PC-9 (cell line): ENCODE results near the gene PRRT1B. TPM values are rescaled to one million over a fixed set of nuclear protein-coding genes. Genes with fewer than 3 reads are reported as not detected.

ENCODE experiments used
- BruUV-seq: library from RNA; stranded (reverse); fragments of 400-500 nt; replicated peaks from 2 replicates; lab custom pipeline; 2021; lab: Mats Ljungman, UMichigan
- CTCF ChIA-PET: fragments of 300-600 bp; sonication (Branson Sonifier 250); formaldehyde crosslinking; loops from one replicate; lab custom pipeline; 2022; ENCODE audit warnings: antibody characterized with exemption; lab: Charles Lee
- POLR2A ChIA-PET: fragments of 300-600 bp; sonication (Branson Sonifier 250); formaldehyde crosslinking; loops from one replicate; lab custom pipeline; 2022; ENCODE audit warnings: antibody characterized with exemption; ENCODE audit not compliant: unreplicated experiment; lab: Charles Lee
- DNase-seq, 2 experiments: peaks; one replicate each; pipeline versions ENCODE4 v3.0.0 to v3.0.0-alpha.2; 2015 to 2022; ENCODE audit warnings: mixed read lengths in 1 of 2
- H2AFZ ChIP-seq: fragments of 200-600 bp; sonication (generic); 2 replicates; pipeline ENCODE4 v1.8.1; 2017; ENCODE audit warnings: antibody characterized with exemption
- H3F3A ChIP-seq: fragments of 200-600 bp; sonication (generic); 2 replicates; pipeline ENCODE4 v1.8.1; 2017; ENCODE audit warnings: antibody characterized with exemption, mild to moderate bottlenecking, low read depth; ENCODE audit not compliant: insufficient read depth
- H3K27ac ChIP-seq: fragments of 200-600 bp; sonication (generic); 2 replicates; pipeline ENCODE4 v1.6.1; 2016; ENCODE audit warnings: mixed run types
- H3K27me3 ChIP-seq: fragments of 200-600 bp; sonication (generic); 2 replicates; pipeline ENCODE4 v1.6.1; 2016; ENCODE audit warnings: low read depth, mixed run types; ENCODE audit not compliant: insufficient read depth
- H3K36me3 ChIP-seq: fragments of 200-600 bp; sonication (generic); 2 replicates; pipeline ENCODE4 v1.6.1; 2016; ENCODE audit warnings: low read depth, mixed run types
- H3K4me1 ChIP-seq: fragments of 200-600 bp; sonication (generic); replicated peaks from 2 replicates; pipeline ENCODE4 v1.6.1; 2016; ENCODE audit warnings: mixed run types; ENCODE audit not compliant: insufficient read depth
- H3K4me2 ChIP-seq: fragments of 200-600 bp; sonication (generic); 2 replicates; pipeline ENCODE4 v1.6.1; 2017; ENCODE audit warnings: mixed run types
- H3K4me3 ChIP-seq: fragments of 200-600 bp; sonication (generic); 2 replicates; pipeline ENCODE4 v1.6.1; 2016; ENCODE audit warnings: mixed run types
- H3K79me2 ChIP-seq: fragments of 200-600 bp; sonication (generic); 2 replicates; pipeline ENCODE4 v1.6.1; 2017; ENCODE audit warnings: low read depth, mixed run types
- H3K9me2 ChIP-seq: fragments of 200-600 bp; sonication (generic); 2 replicates; pipeline ENCODE4 v1.8.1; 2017; ENCODE audit warnings: mild to moderate bottlenecking; ENCODE audit not compliant: insufficient read depth
- H3K9me3 ChIP-seq: fragments of 200-600 bp; sonication (generic); 2 replicates; pipeline ENCODE4 v1.8.1; 2016; ENCODE audit warnings: low read depth; ENCODE audit not compliant: insufficient read depth
- H4K20me1 ChIP-seq: fragments of 200-600 bp; sonication (generic); 2 replicates; pipeline ENCODE4 v1.8.1; 2017; ENCODE audit not compliant: insufficient read depth
- EZH2 ChIP-seq: fragments of 200-600 bp; sonication (generic); IDR thresholded peaks from 2 replicates; pipeline ENCODE4 v1.8.0; 2017; ENCODE audit warnings: antibody characterized with exemption, low read depth
- intact Hi-C: fragments of 100-400 bp; cut with micrococcal nuclease; formaldehyde crosslinking; loops from one replicate; pipeline ENCODE4 v1.10.0; 2022; ENCODE audit not compliant: unreplicated experiment
- total RNA-seq: library from RNA; stranded (reverse); gene quantifications from 2 replicates; pipeline ENCODE4 v1.2.3, GENCODE V29; 2021
- TF ChIP-seq, protein P1 (sequence below): fragments of 200-600 bp; sonication (generic); conservative IDR thresholded peaks from 2 replicates; pipeline ENCODE4 v1.6.1; 2017; ENCODE audit warnings: mixed run types, antibody characterized with exemption, mild to moderate bottlenecking, moderate library complexity

PRRT1B gene
- total RNA-seq, 1 experiment from 2014 or later = not detected

DNA sequence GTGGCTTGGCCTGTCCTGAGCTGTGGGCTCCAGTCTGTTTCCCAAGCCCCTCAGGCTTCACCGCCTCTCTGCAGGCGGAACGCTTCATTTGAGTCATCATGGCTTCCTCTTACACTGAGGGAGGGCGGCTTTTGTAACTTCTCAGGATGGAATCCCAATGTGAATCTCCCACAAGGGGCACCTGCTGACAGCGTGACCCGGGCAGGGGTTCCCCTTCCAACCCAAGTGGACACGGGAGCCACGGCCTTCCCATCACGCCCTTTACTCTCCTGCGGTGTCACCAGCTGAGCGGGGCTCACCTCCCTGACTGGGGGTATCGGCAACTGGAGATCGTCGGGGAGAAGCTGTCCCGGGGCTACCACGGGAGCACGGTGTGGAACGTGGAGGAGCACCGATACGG, 26.8 kb upstream of the PRRT1B start:
- Histone ChIP-seq H4K20me1 (peaks cover 9% of the 10 kb centered on the region; the same call in 1 of the 2 replicates), H3K9me2 (no peaks in the 10 kb centered on the region), H3K79me2 (no peaks in the 10 kb centered on the region), H3K27me3 (no peaks in the 10 kb centered on the region), H2AFZ (no peak overlapping the region), H3K9me3 (no peaks in the 10 kb centered on the region), H3K4me2 (no peak overlapping the region), H3F3A (no peaks in the 10 kb centered on the region; the same call in 1 of the 2 replicates), H3K4me1 (no peaks in the 10 kb centered on the region), H3K36me3 (peaks cover 7% of the 10 kb centered on the region; the same call in 1 of the 2 replicates), H3K27ac (no peak overlapping the region), H3K4me3 (no peak overlapping the region)
- intact Hi-C loops = no loop called here
- BruUV-seq = no TSS peak
- ChIA-PET CTCF (no interaction called here), POLR2A (interaction anchor here (0.7 kb wide), 1 partner anchor 106 kb away, joined by 3 read pairs; no protein-coding TSS in a partner anchor)
- DNase-seq = no peak
- TF ChIP-seq, protein P1, sequence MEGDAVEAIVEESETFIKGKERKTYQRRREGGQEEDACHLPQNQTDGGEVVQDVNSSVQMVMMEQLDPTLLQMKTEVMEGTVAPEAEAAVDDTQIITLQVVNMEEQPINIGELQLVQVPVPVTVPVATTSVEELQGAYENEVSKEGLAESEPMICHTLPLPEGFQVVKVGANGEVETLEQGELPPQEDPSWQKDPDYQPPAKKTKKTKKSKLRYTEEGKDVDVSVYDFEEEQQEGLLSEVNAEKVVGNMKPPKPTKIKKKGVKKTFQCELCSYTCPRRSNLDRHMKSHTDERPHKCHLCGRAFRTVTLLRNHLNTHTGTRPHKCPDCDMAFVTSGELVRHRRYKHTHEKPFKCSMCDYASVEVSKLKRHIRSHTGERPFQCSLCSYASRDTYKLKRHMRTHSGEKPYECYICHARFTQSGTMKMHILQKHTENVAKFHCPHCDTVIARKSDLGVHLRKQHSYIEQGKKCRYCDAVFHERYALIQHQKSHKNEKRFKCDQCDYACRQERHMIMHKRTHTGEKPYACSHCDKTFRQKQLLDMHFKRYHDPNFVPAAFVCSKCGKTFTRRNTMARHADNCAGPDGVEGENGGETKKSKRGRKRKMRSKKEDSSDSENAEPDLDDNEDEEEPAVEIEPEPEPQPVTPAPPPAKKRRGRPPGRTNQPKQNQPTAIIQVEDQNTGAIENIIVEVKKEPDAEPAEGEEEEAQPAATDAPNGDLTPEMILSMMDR = no peak
- TF ChIP-seq EZH2 = no peak

DNA sequence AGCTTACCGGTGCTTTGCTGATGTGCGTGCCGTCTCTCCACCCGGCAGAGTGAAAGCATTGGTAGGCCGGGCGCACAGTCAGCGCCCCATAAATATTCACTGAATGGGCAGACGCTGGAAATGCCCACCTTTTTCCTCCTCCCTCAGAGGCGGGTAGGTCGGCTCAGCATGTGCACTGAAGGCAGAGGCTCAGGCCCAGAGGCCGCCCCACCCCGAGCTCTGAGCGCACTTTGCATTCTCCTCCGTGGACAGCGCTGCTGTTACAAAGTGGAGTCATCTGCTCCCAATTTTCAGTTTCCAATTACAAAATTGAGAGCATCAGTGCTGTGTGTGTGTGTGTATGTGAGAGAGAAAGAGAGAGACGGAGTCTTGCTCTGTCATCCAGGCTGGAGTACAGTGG, 24.8 kb upstream of the PRRT1B start:
- Histone ChIP-seq H3K36me3 (peaks cover 7% of the 10 kb centered on the region; the same call in 1 of the 2 replicates), H3K9me2 (no peaks in the 10 kb centered on the region), H3K79me2 (no peaks in the 10 kb centered on the region), H3K9me3 (no peaks in the 10 kb centered on the region), H4K20me1 (peaks cover 14% of the 10 kb centered on the region), H3K27ac (no peak overlapping the region), H2AFZ (no peak overlapping the region), H3K27me3 (no peaks in the 10 kb centered on the region), H3K4me3 (no peak overlapping the region), H3F3A (no peaks in the 10 kb centered on the region; the same call in 1 of the 2 replicates), H3K4me2 (no peak overlapping the region), H3K4me1 (no peaks in the 10 kb centered on the region)
- no TSS peak for BruUV-seq
- no peak for TF ChIP-seq EZH2
- TF ChIP-seq, protein P1 = no peak
- intact Hi-C loops = no loop called here
- no peak for DNase-seq
- ChIA-PET CTCF (no interaction called here), POLR2A (no interaction called here)

DNA sequence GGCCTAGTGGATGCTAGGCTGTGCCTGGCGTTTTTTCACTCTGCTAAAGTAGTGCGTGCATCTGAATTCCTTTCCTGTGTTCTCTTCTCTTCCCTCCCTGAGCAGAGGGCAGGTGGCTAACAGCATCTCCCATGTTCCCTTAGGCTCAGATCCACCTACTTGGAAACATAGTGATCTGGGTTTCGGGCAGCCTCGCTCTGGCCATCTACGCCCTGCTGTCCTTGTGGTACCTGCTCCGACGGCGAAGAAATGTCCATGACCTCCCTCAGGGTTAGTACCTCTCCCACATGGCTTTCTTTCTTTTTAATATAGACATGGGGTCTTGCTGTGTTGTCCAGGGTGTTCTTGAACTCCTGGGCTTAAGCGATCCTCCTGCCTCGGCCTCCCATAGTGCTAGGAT, 24.1 kb upstream of the PRRT1B start:
- H3K9me3 ChIP-seq = no peaks in the 10 kb centered on the region
- CTCF ChIA-PET = no interaction called here
- H3K27me3 ChIP-seq = no peaks in the 10 kb centered on the region
- H3K4me1 ChIP-seq = no peaks in the 10 kb centered on the region
- no peak overlapping the region for H3K4me2 ChIP-seq
- DNase-seq = no peak
- H3K27ac ChIP-seq = no peak overlapping the region
- BruUV-seq = TSS peak; percentile 6
- no peaks in the 10 kb centered on the region for H3K9me2 ChIP-seq
- no peak for TF ChIP-seq EZH2
- TF ChIP-seq, protein P1 = no peak
- POLR2A ChIA-PET = no interaction called here
- intact Hi-C loops = no loop called here
- peaks cover 14% of the 10 kb centered on the region for H4K20me1 ChIP-seq
- H3K36me3 ChIP-seq = peaks cover 7% of the 10 kb centered on the region; the same call in 1 of the 2 replicates
- H3K4me3 ChIP-seq = no peak overlapping the region
- H2AFZ ChIP-seq = no peak overlapping the region
- H3K79me2 ChIP-seq = no peaks in the 10 kb centered on the region
- H3F3A ChIP-seq = no peaks in the 10 kb centered on the region; the same call in 1 of the 2 replicates
